HCT116 (cell line): Measurements from ENCODE around the gene PRC1. TPM values are rescaled to one million over a fixed set of nuclear protein-coding genes. Genes with fewer than 3 reads are reported as not detected.
A peak's percentile ranks its signal among the peaks of the same experiment; 100 is the strongest.

ENCODE experiments used
- ATAC-seq: fragments of 200-7000 bp; cut with Tn5 transposase; 2 replicates; pipeline ENCODE4 v1.9.1; 2020; ENCODE audit warnings: mild to moderate bottlenecking, moderate library complexity
- BruUV-seq: library from RNA; stranded (reverse); fragments of 400-500 nt; replicated peaks from 2 replicates; lab custom pipeline; 2021; lab: Mats Ljungman, UMichigan
- CTCF ChIA-PET: fragments of 300-600 bp; sonication (Branson Sonifier 250); formaldehyde crosslinking; loops from one replicate; lab custom pipeline; 2021; ENCODE audit warnings: antibody characterized with exemption; lab: Charles Lee
- POLR2A ChIA-PET: fragments of 300-600, 350-600 bp; sonication (Branson Sonifier 250); formaldehyde crosslinking; loops from one replicate; lab custom pipeline; 2021; ENCODE audit warnings: antibody characterized with exemption; lab: Charles Lee
- RAD21 ChIA-PET, 2 experiments: fragments of 300-600 bp; sonication (Branson Sonifier 250); formaldehyde crosslinking; loops; one replicate each; lab custom pipeline; 2023; ENCODE audit warnings: low total read pairs in 2 of 2; ENCODE audit not compliant: uncharacterized antibody in 2 of 2, unreplicated experiment in 2 of 2, low non-redundant PET in 1 of 2; lab: Charles Lee
- DNase-seq: peaks from one replicate; pipeline ENCODE4 v3.0.0-alpha.2; 2010; ENCODE audit warnings: low read depth, low spot score
- H2AFZ ChIP-seq: fragments of 200-600 bp; shearing (Covaris generic), sonication (generic); 2 replicates; pipeline ENCODE4 v1.6.1; 2017; ENCODE audit warnings: low read depth, mixed run types, mixed read lengths, antibody characterized with exemption, low read length; ENCODE audit not compliant: poor library complexity, severe bottlenecking
- H3K27ac ChIP-seq: 2 replicates; pipeline ENCODE4 v1.5.1; 2012; ENCODE audit warnings: low read depth, low read length
- H3K27me3 ChIP-seq: fragments of 200-600 bp; sonication (generic); 2 replicates; pipeline ENCODE4 v1.6.1; 2016; ENCODE audit warnings: mixed run types, low read length, mixed read lengths; ENCODE audit not compliant: insufficient read depth
- H3K36me3 ChIP-seq, 2 experiments: fragments of 200-500 bp in 1 of 2; fragments of 200-600 bp in 1 of 2; sonication (Bioruptor generic) in 1 of 2; sonication (generic) in 1 of 2; 2 replicates each; pipeline versions ENCODE4 v1.5.1 to v1.6.1; 2014 to 2016; ENCODE audit warnings: low read length in 2 of 2, inconsistent platforms in 1 of 2, mixed read lengths in 1 of 2, mixed run types in 1 of 2; ENCODE audit not compliant: insufficient read depth in 2 of 2, control insufficient read depth in 1 of 2
- H3K4me1 ChIP-seq, 2 experiments: fragments of 200-600 bp in 1 of 2; sonication (generic) in 1 of 2; 2 replicates each; pipeline versions ENCODE4 v1.5.1 to v1.6.1; 2012 to 2017; ENCODE audit warnings: low read length in 2 of 2, inconsistent platforms in 1 of 2, mild to moderate bottlenecking in 1 of 2, mixed read lengths in 1 of 2, mixed run types in 1 of 2, moderate library complexity in 1 of 2; ENCODE audit not compliant: insufficient read depth in 2 of 2, control insufficient read depth in 1 of 2
- H3K4me2 ChIP-seq: fragments of 200-600 bp; sonication (generic); 2 replicates; pipeline ENCODE4 v1.6.1; 2017; ENCODE audit warnings: mixed run types, low read length, mixed read lengths
- H3K4me3 ChIP-seq, 2 experiments: fragments of 200-600 bp in 1 of 2; sonication (generic) in 1 of 2; replicated peaks in 1 of 2; 2 replicates each; pipeline ENCODE4 v1.5.1; 2011 to 2016; ENCODE audit warnings: low read length in 2 of 2, control low read depth in 1 of 2, low read depth in 1 of 2, mild to moderate bottlenecking in 1 of 2, mixed read lengths in 1 of 2, mixed run types in 1 of 2
- H3K79me2 ChIP-seq: fragments of 200-600 bp; sonication (generic); 2 replicates; pipeline ENCODE4 v1.6.1; 2017; ENCODE audit warnings: mild to moderate bottlenecking, mixed run types, low read length, moderate library complexity, mixed read lengths; ENCODE audit not compliant: insufficient read depth
- H3K9ac ChIP-seq: fragments of 200-600 bp; sonication (generic); 2 replicates; pipeline ENCODE4 v1.6.1; 2016; ENCODE audit warnings: low read length, mixed read lengths
- H3K9me2 ChIP-seq: fragments of 200-600 bp; sonication (generic), shearing (Covaris generic); 2 replicates; pipeline ENCODE4 v1.6.1; 2017; ENCODE audit warnings: mixed run types, mild to moderate bottlenecking, moderate library complexity; ENCODE audit not compliant: insufficient read depth
- H3K9me3 ChIP-seq, 2 experiments: fragments of 200-500 bp in 1 of 2; fragments of 200-600 bp in 1 of 2; sonication (Bioruptor generic) in 1 of 2; sonication (generic) in 1 of 2; 2 replicates each; pipeline ENCODE4 v1.6.1; 2014 to 2017; ENCODE audit warnings: low read length in 2 of 2, mixed read lengths in 2 of 2, inconsistent platforms in 1 of 2, low read depth in 1 of 2, mild to moderate bottlenecking in 1 of 2, mixed run types in 1 of 2, moderate library complexity in 1 of 2; ENCODE audit not compliant: control insufficient read depth in 1 of 2, insufficient read depth in 1 of 2
- H4K20me1 ChIP-seq: fragments of 200-600 bp; sonication (generic), shearing (Covaris generic); 2 replicates; pipeline ENCODE4 v1.6.1; 2017; ENCODE audit warnings: mixed run types, mild to moderate bottlenecking, moderate library complexity; ENCODE audit not compliant: insufficient read depth
- EGR1 ChIP-seq: IDR thresholded peaks from 2 replicates; pipeline ENCODE4 v1.6.1; 2012; ENCODE audit warnings: low read depth
- ELF1 ChIP-seq: IDR thresholded peaks from 2 replicates; pipeline ENCODE4 v1.6.1; 2012; ENCODE audit warnings: low read depth, borderline replicate concordance
- SIN3A ChIP-seq: IDR thresholded peaks from 2 replicates; pipeline ENCODE4 v1.6.1; 2012; ENCODE audit warnings: low read depth
- SP1 ChIP-seq: IDR thresholded peaks from 2 replicates; pipeline ENCODE4 v1.6.1; 2012; ENCODE audit warnings: low read depth
- SRF ChIP-seq: IDR thresholded peaks from 2 replicates; pipeline ENCODE4 v1.6.1; 2012; ENCODE audit warnings: low read depth
- TCF7L2 ChIP-seq: IDR thresholded peaks from 2 replicates; pipeline ENCODE4 v1.7.0; 2011; ENCODE audit warnings: borderline replicate concordance, inconsistent platforms; ENCODE audit not compliant: insufficient read depth, insufficient read length; ENCODE audit errors: extremely low read depth
- YY1 ChIP-seq: IDR thresholded peaks from 2 replicates; pipeline ENCODE4 v1.6.1; 2011; ENCODE audit warnings: low read length, low read depth, moderate library complexity, mild to moderate bottlenecking; ENCODE audit not compliant: insufficient replicate concordance; ENCODE audit errors: extremely low read depth
- intact Hi-C: fragments of 100-400 bp; cut with micrococcal nuclease; formaldehyde crosslinking; loops from 2 replicates; pipeline ENCODE4 v1.10.0; 2022
- total RNA-seq: library from RNA; stranded (reverse); gene quantifications from one replicate; pipeline ENCODE4 v1.2.1, GENCODE V29; 2021; ENCODE audit not compliant: unreplicated experiment

The PRC1 gene
- total RNA-seq, 1 experiment from 2014 or later, result 186 TPM

GRCh38 chr15:91023720-91024119, 29.4 kb upstream of the PRC1 start:
- Histone ChIP-seq H3K27ac (no peak overlapping the region), H3K27me3 (no peaks in the 10 kb centered on the region), H3K9me3 (no peaks in the 10 kb centered on the region)
- DNase-seq (no peak), ATAC-seq (no peak)
- TF ChIP-seq SP1 (no peak), SIN3A (no peak), EGR1 (no peak), TCF7L2 (no peak), YY1 (no peak)
- TF ChIP-seq, all 23 proteins: peak for 0
- CTCF ChIA-PET, result interaction anchor here (0.7 to 4.1 kb wide), 2 partner anchors 10 to 178 kb away, joined by 3 to 21 read pairs; no protein-coding TSS in a partner anchor
- POLR2A ChIA-PET, result no interaction called here
- Histone ChIP-seq H3K9ac (no peak overlapping the region), H3K79me2 (peaks cover 30% of the 10 kb centered on the region), H3K4me2 (peak overlapping the region; percentile 82; the same call in 1 of the 2 replicates), H3K9me2 (no peaks in the 10 kb centered on the region), H3K36me3 (no peaks in the 10 kb centered on the region), H3K4me1 (peaks cover 4 to 21% of the 10 kb centered on the region in 2 experiments; a peak in 3 of 4 replicates), H2AFZ (no peak overlapping the region), H3K4me3 (no peak overlapping the region), H4K20me1 (no peaks in the 10 kb centered on the region)
- BruUV-seq, result no TSS peak
- intact Hi-C loops, result no loop called here
- RAD21 ChIA-PET, result no interaction called here

- intact Hi-C loops, result no loop called here
- BruUV-seq, result TSS peak; percentile 82
- no peak for DNase-seq
- H3K4me2 ChIP-seq, result peak overlapping the region; percentile 82
- no peaks in the 10 kb centered on the region for H4K20me1 ChIP-seq
- H3K27ac ChIP-seq, result peak overlapping the region; percentile 60
- H3K36me3 ChIP-seq, result no peaks in the 10 kb centered on the region
- no peaks in the 10 kb centered on the region for H3K27me3 ChIP-seq
- H3K9ac ChIP-seq, result peak overlapping the region; percentile 82
- ChIA-PET POLR2A (interaction anchor here (1.3 kb wide), 1 partner anchor 10 kb away, joined by 3 read pairs; no protein-coding TSS in a partner anchor), CTCF (interaction anchor here (4.1 kb wide), 1 partner anchor 10 kb away, joined by 21 read pairs; no protein-coding TSS in a partner anchor), RAD21 (no interaction called here)
- no peaks in the 10 kb centered on the region for H3K9me2 ChIP-seq
- H2AFZ ChIP-seq, result peak overlapping the region; percentile 92
- H3K9me3 ChIP-seq, result no peaks in the 10 kb centered on the region
- peaks cover 30% of the 10 kb centered on the region for H3K79me2 ChIP-seq
- ATAC-seq, result peak; percentile 13; the same call in 1 of the 2 replicates
- 0 out of 2 replicates have a peak, but pooled peaks have one; percentile 4 for TF ChIP-seq SRF
- no peak; the same call in 1 of the 2 replicates for TF ChIP-seq ELF1
- peaks cover 4 to 21% of the 10 kb centered on the region in 2 experiments; a peak in 3 of 4 replicates for H3K4me1 ChIP-seq
- peak overlapping the region; percentile 78 to 83 for H3K4me3 ChIP-seq
Observed at GRCh38 chr15:91022832-91023129, 28.4 kb upstream of the PRC1 start.
